NCI-H2107 treated with DMSO at 0.1 percent for 48 hours (cell line): ENCODE results near the gene USP13.
A peak's percentile ranks its signal among the peaks of the same experiment; 100 is the strongest.
"Not testable (repeated sequence)": the region's sequence is repeated elsewhere in the genome, so short reads cannot be mapped to it uniquely, and the experiment has no call there.

Experiments used
- DNase-seq: peaks from one replicate; lab custom pipeline; 2025; ENCODE audit not compliant: unreplicated experiment; lab: John Stamatoyannopoulos, UW

Gene USP13

GRCh38 chr3:179733797-179734196 is 81.0 kb downstream of the USP13 start:
- no peak for DNase-seq

- DNase-seq = no peak
Observed at GRCh38 chr3:179734497-179735281, 81.8 kb downstream of the USP13 start.

- DNase-seq = no peak
Observed at GRCh38 chr3:179735321-179735720, 82.5 kb downstream of the USP13 start.

- no peak for DNase-seq
Observed at GRCh38 chr3:179738998-179739397, 86.2 kb downstream of the USP13 start.

- DNase-seq = no peak
Observed at GRCh38 chr3:179739816-179740594, 87.2 kb downstream of the USP13 start.

GRCh38 chr3:179743913-179744312 is 91.1 kb downstream of the USP13 start:
- no peak for DNase-seq

GRCh38 chr3:179744667-179745066 is 91.8 kb downstream of the USP13 start:
- no peak for DNase-seq

GRCh38 chr3:179745079-179745478 is 92.2 kb downstream of the USP13 start:
- DNase-seq = no peak

- no peak for DNase-seq
Observed at GRCh38 chr3:179745716-179746115, 92.9 kb downstream of the USP13 start.

GRCh38 chr3:179750720-179751328 is 98.0 kb downstream of the USP13 start:
- DNase-seq = peak; percentile 75

- no peak for DNase-seq
Observed at GRCh38 chr3:179760944-179761343, 108.1 kb downstream of the USP13 start.

GRCh38 chr3:179765396-179765795 is 112.6 kb downstream of the USP13 start:
- no peak for DNase-seq

- DNase-seq = no peak
Observed at GRCh38 chr3:179766416-179767133, 113.7 kb downstream of the USP13 start.

- DNase-seq = peak; percentile 57
Observed at GRCh38 chr3:179768080-179768479, 115.2 kb downstream of the USP13 start.

- no peak for DNase-seq
Observed at GRCh38 chr3:179769411-179770247, 116.8 kb downstream of the USP13 start.

GRCh38 chr3:179771797-179772196 is 119.0 kb downstream of the USP13 start:
- no peak for DNase-seq

- DNase-seq = no peak
Observed at GRCh38 chr3:179772297-179772696, 119.5 kb downstream of the USP13 start.

GRCh38 chr3:179775416-179776122 is 122.7 kb downstream of the USP13 start:
- DNase-seq = no peak

GRCh38 chr3:179782841-179783240 is 130.0 kb downstream of the USP13 start:
- DNase-seq = not testable (repeated sequence)

- DNase-seq = peak; percentile 72
Observed at GRCh38 chr3:179788996-179789395, 136.2 kb downstream of the USP13 start.
